GM13976 (cell line): ENCODE results near the gene KLRK1.
A peak's percentile ranks its signal among the peaks of the same experiment; 100 is the strongest.
"Not testable (repeated sequence)": the region's sequence is repeated elsewhere in the genome, so short reads cannot be mapped to it uniquely, and the experiment has no call there.

Source experiments
- DNase-seq: peaks from one replicate; pipeline ENCODE4 v3.0.0; 2012; ENCODE audit warnings: low spot score
- in situ Hi-C: fragments of 300-500 bp; cut with MboI; formaldehyde crosslinking; loops from one replicate; pipeline ENCODE4 v1.12.0; 2022; ENCODE audit warnings: low sequenced_read_pairs, mixed read lengths, inconsistent platforms; ENCODE audit not compliant: unreplicated experiment
- TF ChIP-seq, protein P1 (sequence below): IDR thresholded peaks from 2 replicates; pipeline ENCODE4 v1.5.1; 2012; ENCODE audit warnings: borderline replicate concordance, mild to moderate bottlenecking; ENCODE audit not compliant: insufficient read depth; ENCODE audit errors: extremely low read depth, missing control alignments, control extremely low read depth

KLRK1 gene

GRCh38 chr12:10339053-10339840 lies 50.6 kb downstream of the KLRK1 start:
- no peak for DNase-seq
- TF ChIP-seq, protein P1, sequence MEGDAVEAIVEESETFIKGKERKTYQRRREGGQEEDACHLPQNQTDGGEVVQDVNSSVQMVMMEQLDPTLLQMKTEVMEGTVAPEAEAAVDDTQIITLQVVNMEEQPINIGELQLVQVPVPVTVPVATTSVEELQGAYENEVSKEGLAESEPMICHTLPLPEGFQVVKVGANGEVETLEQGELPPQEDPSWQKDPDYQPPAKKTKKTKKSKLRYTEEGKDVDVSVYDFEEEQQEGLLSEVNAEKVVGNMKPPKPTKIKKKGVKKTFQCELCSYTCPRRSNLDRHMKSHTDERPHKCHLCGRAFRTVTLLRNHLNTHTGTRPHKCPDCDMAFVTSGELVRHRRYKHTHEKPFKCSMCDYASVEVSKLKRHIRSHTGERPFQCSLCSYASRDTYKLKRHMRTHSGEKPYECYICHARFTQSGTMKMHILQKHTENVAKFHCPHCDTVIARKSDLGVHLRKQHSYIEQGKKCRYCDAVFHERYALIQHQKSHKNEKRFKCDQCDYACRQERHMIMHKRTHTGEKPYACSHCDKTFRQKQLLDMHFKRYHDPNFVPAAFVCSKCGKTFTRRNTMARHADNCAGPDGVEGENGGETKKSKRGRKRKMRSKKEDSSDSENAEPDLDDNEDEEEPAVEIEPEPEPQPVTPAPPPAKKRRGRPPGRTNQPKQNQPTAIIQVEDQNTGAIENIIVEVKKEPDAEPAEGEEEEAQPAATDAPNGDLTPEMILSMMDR: no peak
- in situ Hi-C loops: no loop called here

DNA sequence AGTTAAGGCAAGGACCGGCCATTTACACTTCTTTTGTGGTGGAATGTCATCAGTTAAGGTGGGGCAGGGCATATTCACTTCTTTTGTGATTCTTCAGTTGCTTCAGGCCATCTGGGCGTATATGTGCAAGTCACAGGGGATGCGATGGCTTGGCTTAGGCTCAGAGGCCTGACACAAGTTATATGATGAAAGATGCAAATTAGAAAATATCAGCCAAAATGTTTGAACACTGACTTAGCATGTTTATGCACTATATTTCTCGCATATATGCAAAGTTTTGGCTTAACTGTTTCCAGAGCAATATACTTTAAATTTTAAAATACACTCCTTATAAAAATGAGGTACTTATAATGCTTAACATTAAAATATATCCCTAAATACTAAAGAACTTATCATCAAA lies 51.4 kb downstream of the KLRK1 start:
- in situ Hi-C loops: not testable (repeated sequence)

GRCh38 chr12:10336196-10336595 lies 53.6 kb downstream of the KLRK1 start:
- DNase-seq, in situ Hi-C loops: not testable (repeated sequence)

More for the DNA sequence above, 51.4 kb downstream of the KLRK1 start:
- not testable (repeated sequence) for DNase-seq

GRCh38 chr12:10331642-10332239 lies 58.1 kb downstream of the KLRK1 start:
- DNase-seq: peak; percentile 54
- in situ Hi-C loops: no loop called here
- TF ChIP-seq, protein P1: peak; percentile 58

- DNase-seq, in situ Hi-C loops: not testable (repeated sequence)
Observed at GRCh38 chr12:10328691-10329090, 61.1 kb downstream of the KLRK1 start.
